Pulmonary artery endothelial cell (primary cell): ENCODE results near the gene PPFIBP2. TPM values are rescaled to one million over a fixed set of nuclear protein-coding genes. Genes with fewer than 3 reads are reported as not detected.
"Not testable (repeated sequence)": the region's sequence is repeated elsewhere in the genome, so short reads cannot be mapped to it uniquely, and the experiment has no call there.

ENCODE experiments used
- DNase-seq: peaks from one replicate; pipeline ENCODE4 v3.0.0-alpha.2; 2011; ENCODE audit warnings: low read depth, low spot score
- total RNA-seq: library from RNA; depleted of rRNA; stranded (reverse); fragments of >200 nt; gene quantifications from 2 replicates; pipeline ENCODE4 v1.2.3, GENCODE V29; 2014

The PPFIBP2 gene
- total RNA-seq, 1 donor from 2014 or later = 1.7 TPM

DNA sequence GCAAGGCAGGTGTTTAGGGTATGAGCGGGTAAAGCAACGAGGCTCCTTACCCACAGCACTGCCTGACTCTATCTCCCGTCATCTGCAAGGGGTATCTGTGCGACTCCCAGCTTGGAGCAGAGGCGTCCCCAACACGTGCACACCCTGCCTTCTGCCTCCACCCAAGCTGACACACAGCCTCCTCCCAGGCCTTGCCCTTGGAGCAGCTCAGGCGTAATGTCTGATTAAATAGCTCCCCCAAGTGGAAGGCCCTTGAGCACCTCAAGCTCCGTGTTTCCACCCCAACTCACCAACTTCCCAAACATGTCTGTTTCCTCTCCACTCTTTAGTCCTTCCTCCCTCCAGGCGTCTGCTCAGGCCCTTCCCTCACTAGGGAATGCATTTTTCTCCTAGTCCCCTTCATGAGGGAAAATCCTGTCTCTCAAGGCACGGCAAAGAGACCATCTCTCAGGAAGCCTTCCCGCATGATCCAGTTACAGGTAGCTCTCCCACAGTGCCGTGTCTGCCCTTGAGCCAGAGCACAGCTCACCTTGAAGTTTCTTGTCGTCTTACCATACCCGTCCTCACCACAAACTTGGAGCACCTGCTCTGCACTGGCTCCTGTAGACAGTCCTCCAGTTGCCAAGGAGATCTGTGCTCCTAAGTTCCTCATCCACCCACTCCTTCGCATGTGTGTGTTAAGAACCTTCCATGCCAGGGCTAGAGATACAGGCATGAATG lies 143.7 kb downstream of the PPFIBP2 start:
- DNase-seq = peak; percentile 29

DNA sequence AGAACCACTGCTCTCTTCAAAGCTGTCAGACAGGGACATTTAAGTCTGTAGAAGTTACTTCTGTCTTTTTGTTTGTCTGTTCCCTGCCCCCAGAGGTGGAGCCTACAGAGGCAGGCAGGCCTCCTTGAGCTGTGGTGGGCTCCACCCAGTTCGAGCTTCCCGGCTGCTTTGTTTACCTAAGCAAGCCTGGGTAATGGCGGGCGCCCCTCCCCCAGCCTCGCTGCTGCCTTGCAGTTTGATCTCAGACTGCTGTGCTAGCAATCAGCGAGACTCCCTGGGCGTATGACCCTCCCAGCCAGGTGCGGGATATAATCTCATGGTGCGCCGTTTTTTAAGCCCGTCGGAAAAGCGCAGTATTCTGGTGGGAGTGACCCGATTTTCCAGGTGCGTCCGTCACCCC lies 149.7 kb downstream of the PPFIBP2 start:
- not testable (repeated sequence) for DNase-seq

DNA sequence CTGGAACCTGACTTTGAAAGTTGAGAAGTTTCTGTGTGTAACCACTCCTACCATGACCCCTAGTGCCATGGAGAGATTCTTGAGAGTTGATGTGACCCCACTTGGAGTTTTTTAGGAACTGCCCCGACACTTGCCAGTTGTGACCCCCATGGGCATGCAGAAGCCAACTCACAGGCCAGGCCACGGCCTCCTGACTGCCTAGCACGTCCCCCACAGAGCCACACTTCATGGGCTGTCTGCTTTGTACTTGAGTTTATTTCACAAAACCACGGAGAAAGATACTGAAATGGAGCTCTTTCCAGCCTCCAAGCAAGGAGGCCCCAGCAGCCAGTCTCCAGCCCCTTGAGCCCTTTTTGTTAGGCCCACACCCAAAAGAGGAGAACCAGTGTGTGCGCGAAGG lies 151.1 kb downstream of the PPFIBP2 start:
- DNase-seq = no peak

DNA sequence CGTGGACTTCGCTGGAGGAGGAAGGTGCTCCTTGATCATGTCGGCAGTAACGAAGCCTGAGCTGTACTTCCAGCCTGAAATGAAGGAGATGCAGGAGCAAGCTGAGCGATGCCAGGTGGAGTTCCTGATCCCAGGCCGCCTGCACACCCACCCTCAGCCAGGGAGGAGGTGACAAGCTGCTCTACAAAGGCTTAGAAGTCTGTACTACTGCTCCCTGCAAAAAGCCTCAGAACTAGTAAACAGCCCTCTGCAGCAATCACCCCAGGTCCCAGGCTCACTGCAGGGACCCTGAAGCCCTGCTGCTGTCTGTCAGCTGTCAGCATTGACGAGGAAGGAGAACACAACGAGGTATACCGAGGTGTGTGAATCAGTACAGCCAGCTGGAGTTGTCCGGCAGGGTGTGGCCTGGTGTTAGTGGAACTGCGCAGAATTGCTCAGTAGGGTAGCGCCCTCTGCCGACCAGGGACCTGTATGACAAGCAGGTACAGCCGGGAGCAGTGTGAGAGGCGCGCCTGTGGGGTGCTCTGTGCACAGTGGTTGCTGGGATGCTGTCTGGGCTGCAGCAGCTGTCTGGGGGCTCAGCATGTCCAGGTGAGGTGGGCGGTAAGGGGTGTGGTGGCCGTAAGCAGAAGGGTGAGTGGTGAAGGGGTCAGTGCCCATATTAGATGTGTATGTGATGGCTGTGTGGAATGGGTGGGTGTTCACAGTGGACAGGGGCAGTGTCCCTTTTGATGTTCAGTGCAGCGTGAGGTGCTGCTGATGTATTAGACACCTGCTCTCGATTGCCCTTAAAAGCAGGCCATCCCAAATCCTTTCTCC lies 151.9 kb downstream of the PPFIBP2 start:
- DNase-seq = peak; percentile 26

DNA sequence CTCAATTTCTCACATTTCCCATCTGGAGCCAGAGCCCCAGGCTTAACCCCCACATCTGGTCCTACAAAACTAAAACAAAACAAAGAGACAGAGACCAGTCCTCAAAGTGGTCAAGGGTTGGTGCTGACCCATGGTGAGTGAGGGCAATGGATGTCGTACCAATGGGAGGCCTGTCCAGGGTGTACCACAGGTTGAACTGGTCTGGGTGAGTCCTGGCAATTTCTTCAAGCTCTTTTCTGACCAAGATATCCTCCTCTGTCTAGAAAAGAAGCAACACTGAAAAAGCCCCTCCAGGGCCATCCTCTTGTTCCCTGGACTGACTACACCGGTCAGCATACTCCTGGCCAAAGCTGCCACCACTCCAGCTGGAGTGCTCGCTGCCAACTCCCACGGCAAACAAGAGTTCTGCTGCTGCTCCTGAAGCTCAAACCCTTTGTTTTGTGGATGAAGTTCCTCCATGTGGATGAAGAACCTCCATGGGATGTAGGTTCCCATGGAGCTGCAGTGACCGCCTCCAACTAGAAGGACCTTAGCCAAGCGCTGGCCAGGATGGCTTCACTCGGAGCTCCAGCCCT lies 152.6 kb downstream of the PPFIBP2 start:
- DNase-seq = no peak

DNA sequence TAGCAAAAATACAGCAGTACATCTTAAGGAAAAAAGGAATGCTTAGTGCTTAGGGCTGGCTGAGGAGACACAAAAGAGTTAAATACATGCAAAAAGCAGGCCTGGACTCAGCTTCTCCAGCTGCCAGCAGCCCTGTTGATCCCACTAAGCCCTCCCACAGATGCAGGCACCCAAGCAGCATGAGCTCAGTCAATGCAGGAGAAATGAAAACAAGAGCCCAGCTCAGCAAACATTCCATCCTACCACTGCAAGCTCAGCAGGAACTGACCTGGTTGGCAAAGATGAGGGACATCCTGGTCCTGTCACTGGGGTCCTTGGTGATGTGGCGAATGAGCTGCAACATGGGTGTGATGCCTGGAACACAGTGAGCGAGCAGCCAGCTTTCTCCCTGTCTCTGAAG lies 153.7 kb downstream of the PPFIBP2 start:
- no peak for DNase-seq

DNA sequence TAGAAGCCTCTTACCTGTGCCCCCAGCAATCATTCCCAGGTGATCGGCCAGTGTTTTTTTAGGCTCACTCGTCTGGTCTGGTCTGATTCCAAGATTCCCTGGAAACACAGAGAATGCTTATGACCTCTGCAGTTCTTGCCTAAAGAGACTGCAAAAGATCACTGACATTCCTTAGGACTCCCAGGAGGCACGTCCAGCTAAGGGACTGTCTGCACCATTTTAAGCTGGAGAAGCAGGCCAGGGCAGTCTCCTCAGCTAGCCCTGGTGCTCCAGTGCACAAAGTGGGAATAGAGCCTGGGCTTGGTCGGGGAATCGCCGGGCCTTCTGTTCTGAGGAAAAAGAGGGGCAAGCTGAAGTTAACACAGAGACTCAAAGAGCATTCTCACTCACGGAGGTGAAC lies 154.7 kb downstream of the PPFIBP2 start:
- no peak for DNase-seq

DNA sequence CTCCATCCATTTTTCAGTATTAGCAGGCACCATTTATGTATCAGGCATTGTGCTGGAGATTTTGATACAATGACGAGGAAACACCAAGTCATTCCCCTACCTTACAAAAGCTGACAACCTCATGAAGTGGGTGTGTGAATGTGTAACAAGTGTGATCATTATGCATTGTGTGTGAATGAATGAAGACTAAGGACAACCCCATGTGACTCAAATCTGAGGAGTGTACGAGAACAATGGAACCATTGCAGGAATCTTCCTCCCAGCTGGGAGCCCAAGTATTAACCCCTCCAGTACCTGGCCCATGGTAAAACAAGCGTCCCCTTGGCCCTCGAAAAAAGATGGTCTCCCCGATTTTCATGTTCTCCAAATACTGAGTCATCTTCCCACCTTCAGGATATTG lies 155.1 kb downstream of the PPFIBP2 start:
- no peak for DNase-seq

DNA sequence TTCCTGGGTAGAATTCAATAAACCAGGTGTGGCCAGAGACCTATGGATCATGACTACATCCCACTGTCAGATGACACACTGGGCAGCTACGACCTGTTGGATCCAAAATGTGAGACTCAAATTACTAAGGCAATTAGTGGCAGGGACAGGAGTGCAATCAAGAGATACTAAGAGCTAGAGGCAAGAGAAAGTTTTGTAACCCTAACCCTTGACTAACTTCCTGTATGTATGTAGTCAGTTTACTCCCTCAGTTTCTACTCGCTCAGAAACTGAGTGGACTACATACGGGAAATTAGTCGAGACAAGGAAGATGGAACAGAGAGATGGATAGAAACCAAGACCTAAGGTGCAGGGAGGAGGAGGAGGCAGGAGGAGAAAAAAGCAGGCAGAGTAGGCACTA lies 156.8 kb downstream of the PPFIBP2 start:
- DNase-seq = no peak

DNA sequence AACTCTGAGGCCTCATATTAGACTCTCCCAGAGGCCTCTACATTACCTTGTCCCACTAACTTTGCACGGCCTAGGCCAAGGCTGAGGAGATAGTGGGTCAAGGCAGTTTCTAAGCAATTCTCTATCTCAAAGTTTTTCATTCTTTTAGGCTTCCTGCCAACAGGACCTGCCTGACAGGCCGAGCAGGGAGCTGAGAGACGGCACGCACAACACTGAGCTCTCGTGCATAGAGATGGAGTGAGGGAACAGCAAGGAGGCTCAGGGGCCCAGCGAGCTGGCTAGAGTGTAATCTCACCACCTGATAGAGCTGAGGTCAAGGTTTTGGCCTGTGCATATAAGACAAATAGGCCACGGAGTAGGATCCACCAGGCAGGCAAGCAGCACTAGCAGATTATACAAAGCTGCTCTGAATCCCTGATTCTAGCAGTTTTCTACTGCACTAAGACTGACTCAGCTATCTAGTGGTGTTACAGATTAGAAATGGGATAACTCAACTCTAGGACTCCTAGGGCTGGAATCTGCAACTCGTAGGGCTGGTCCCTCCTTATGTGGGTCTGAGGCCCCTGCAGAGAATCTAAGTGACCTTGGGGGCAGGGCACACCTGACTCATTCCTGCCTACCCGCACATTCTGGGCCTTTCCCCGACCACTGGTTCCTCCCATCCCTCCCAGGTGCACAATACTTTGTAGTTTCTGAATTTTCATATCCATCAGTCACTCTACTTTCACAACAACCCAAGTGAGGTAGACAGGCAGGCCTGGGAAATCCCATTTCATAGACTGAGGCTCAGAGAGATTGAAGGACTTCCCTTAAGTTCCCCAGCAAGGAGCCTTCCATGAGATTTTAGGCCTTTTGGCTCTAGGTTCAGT lies 157.8 kb downstream of the PPFIBP2 start:
- DNase-seq = no peak

DNA sequence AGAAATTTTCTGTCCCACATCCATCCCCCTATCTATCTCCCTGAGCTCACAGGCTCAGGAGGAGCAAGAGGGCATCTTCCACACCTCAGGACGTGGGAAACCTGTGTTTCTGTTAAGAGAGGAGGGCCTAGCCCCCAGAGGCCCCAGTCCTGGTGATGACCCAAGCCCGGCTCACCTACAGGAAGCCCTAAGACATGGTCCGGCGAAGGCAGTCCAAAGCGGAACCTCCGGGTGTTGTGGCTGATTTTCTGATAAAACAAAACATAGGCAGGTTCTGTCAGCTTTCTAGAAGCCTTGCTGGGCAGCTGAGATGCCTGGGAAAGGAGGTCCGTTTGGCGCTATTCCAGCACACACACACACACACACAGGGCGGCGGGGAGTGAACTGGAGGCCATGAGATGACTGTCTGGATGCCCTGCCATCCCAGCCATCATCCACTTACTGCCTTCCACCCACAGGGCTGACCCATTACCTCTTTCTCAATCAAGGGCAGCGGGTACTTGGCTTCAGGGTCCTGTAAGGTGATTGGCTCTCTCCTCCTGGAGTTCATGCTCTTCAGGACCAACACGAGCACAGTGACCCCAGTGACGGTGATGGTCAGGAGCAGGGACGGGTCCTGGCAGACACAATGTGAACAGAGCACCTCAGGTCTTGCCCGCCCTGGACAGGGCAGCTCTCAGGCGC lies 158.6 kb downstream of the PPFIBP2 start:
- no peak for DNase-seq

DNA sequence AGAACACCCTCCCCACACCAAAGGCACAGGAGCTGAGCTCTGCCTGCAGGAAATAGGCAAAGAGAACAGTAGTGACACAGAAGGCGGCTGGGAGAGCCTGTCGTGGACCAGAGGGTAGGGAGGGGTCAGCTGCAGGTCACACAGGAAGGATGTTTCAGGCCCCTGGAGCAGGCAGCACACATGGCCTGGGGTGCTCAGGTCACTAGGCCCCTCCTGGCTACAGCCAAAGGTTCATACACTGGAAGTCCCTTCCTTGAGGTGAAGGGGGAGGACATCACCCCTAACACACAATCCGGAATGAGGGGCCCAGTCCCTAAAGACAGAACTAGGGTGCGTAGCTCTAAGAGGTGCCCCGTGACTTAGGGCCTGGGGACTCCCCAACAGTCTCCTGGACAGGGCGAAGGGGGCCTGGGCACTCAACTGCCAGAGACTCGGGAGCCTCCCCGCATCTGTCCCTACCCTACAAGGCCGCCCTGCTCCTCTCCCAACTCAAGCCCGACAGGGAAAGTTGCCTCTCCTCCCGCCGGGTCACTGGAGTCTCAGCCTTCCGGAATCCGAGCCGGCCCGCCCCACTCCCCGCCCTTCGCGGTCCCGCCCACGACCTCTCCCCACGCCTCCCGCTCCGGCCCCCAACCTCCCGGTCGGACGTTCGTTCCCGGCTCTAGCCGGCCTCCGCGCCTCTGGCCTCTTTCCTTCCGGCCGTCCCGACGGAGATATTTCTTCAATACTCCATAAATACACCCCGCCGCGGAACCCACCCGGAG lies 159.3 kb downstream of the PPFIBP2 start, which contains the start of gene CYB5R2:
CYB5R2 (minus strand) TSS at position 541 of the 764 bp plus-strand sequence. CDS start 675 bp downstream, outside the sequence.
- no peak for DNase-seq

DNA sequence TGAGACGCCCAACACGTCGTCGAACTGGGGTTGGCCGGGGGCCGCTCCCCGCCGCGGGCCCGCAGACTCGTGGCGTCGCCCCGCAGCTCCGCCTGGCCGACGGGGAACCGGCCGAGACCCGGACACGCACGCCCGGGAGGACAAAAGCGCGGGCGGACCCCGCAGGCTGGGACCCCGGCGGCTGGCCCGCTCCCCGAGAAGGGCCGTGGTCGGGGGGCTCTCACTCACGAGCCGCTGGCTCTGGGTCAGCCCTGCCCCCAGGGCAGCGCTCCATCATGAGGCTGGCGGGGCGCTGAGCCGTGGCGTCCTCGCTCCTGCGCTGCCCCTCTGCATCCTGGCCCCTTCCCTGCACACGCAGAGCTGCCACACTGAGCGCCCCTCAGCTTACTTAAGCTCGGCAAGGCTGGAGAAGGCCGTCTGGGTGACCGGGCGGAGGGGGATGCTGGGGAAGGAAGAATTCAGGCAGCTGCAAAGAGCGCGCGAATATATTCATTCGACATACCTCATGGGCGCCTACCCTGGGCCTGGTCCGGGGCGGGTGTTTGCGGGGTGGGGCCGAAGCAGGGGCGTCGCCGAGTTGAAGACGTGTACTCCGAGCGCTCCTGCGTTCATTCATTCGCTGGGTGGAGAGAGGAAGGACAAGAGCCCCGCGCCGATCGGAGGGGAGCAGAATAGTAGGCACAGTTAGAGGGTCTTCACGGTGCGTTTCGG lies 160.1 kb downstream of the PPFIBP2 start:
- no peak for DNase-seq

DNA sequence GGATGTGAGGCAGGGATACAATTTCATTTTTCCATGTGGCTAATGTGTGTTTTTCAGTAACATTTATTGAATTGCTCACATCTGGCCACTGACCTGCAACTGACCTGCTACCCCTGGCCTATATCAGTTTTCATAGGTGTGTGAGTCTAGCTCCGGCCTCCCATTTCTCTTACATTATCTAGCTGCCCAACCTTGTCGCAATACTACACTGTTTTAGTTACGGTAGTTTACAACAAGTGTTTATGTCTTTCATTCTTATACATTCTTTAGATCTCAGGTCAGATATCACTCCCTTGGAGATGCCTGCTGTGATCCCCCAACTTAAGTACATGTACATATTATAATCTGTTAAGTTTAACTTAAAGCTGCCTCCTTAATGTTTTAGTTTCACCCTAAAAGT lies 161.8 kb downstream of the PPFIBP2 start:
- no peak for DNase-seq

DNA sequence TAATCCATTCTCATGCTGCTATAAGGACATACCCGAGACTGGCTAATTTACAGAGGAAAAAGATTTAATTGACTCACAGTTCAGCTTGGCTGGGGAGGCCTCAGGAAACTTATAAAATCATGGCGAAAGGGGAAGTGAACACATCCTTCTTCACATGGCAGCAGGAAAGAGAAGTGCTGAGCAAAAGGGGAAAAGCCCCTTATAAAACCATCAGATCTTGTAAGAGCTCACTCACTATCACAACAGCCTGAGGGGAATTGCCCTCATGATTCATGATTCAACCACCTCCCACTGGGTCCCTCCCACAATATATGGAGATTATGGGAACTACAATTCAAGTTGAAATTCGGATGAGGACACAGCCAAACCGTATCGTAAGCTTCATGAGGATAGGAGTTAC lies 163.3 kb downstream of the PPFIBP2 start:
- DNase-seq = no peak

DNA sequence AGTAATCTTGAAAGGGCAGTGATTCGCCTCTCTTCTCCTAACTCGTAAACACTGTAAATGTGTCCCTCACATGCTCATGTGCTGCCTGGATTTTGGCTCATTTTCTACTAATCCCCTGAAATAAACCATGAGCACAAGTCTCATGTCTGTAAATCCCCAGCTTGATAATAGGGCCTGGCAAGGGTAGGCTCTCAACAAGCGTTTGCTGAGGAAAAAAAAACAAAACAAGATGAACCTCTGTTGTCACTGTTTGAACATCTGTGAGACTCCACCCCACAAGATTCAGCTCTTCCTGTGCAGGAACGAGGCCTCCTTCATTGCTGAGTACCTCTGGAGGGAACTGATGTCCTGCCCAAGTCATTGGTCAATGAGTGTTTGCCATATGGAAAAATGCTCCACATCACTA lies 164.0 kb downstream of the PPFIBP2 start:
- DNase-seq = no peak

DNA sequence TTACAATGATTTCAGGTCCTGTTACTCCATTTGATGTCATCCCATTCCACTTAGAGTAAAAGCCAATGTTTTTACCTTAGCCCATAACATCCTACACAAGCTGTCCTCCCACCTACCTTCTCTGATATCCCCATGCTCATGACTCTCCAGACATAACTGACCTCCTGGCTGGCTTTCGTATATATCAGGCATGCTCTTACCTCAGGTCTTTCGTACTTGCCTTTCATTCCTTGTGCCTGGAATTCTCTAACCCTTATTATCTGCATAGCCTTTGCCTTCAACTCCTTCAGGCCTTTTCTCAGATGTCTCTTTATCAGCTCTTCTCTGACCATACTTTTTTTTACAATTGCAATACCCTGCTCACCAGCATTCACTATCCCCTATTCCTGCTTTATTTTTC lies 169.8 kb downstream of the PPFIBP2 start:
- no peak for DNase-seq

DNA sequence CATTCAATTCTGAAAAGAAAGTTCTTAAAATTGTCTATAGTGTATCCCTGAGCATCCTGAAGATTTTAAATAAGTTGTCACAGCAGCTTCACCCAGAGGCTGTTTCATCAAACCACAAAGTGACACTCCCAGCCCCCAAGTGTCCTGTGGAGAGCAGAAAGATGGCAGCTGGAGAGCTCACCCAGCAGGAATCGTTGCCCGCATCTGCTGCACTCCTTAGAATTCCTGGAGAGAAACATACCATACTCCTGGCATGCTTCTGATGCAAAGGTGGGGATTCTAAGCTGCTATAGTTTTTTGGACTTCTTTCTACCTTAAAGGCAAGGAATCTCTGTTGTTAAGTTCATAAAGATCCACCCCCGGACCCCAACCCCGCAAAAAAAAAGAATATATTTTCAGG lies 173.0 kb downstream of the PPFIBP2 start:
- no peak for DNase-seq

DNA sequence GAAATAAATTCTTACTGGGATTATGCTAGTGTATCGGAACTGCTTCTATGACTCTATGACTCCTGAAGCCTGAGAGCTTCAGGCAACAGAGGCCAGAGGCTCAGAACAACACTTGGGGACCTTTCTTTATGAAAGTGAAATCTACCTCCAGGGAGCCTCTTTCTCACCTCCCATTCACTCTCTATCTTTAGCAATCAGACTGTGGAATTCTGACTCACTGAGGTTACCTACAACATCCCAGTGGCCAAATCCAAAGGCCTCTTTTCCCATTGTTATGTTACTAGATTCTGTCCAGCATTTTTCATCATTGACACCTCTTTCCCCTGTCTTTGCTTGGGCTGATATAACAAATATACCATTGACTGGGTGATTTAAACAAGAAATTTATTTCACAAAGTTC lies 173.6 kb downstream of the PPFIBP2 start:
- no peak for DNase-seq
